GM21717 (cell line): ENCODE measurements around the gene SLC15A1.
A peak's percentile ranks its signal among the peaks of the same experiment; 100 is the strongest.
"Not testable (repeated sequence)": the region's sequence is repeated elsewhere in the genome, so short reads cannot be mapped to it uniquely, and the experiment has no call there.

Source experiments
- ATAC-seq: cut with Tn5 transposase; IDR thresholded peaks from one replicate; pipeline ENCODE4 v1.9.1; 2021; ENCODE audit warnings: mild to moderate bottlenecking, moderate library complexity; ENCODE audit not compliant: unreplicated experiment

The SLC15A1 gene

GRCh38 chr13:98664924-98665637, 87.4 kb downstream of the SLC15A1 start:
- ATAC-seq, result no peak

- ATAC-seq, result no peak
These were observed 88.0 kb downstream of the SLC15A1 start for GRCh38 chr13:98664510-98664909.

- no peak for ATAC-seq
These were observed 88.4 kb downstream of the SLC15A1 start for GRCh38 chr13:98664047-98664446.

GRCh38 chr13:98658131-98658530, 94.3 kb downstream of the SLC15A1 start:
- ATAC-seq, result no peak

- no peak for ATAC-seq
These were observed 94.9 kb downstream of the SLC15A1 start for GRCh38 chr13:98657506-98658085.

- no peak for ATAC-seq
These were observed 96.2 kb downstream of the SLC15A1 start for GRCh38 chr13:98656223-98656622.

GRCh38 chr13:98653463-98653985, 98.9 kb downstream of the SLC15A1 start:
- ATAC-seq, result peak; percentile 90

- peak; percentile 10 for ATAC-seq
These were observed 99.6 kb downstream of the SLC15A1 start for GRCh38 chr13:98652721-98653462.

- ATAC-seq, result no peak
These were observed 100.2 kb downstream of the SLC15A1 start for GRCh38 chr13:98652276-98652675.

GRCh38 chr13:98651744-98652143, 100.7 kb downstream of the SLC15A1 start:
- no peak for ATAC-seq

- no peak for ATAC-seq
These were observed 101.9 kb downstream of the SLC15A1 start for GRCh38 chr13:98650396-98651107.

GRCh38 chr13:98649861-98650260, 102.6 kb downstream of the SLC15A1 start:
- no peak for ATAC-seq

GRCh38 chr13:98648686-98649085, 103.8 kb downstream of the SLC15A1 start:
- ATAC-seq, result no peak

GRCh38 chr13:98648141-98648540, 104.3 kb downstream of the SLC15A1 start:
- no peak for ATAC-seq

GRCh38 chr13:98647121-98647520, 105.4 kb downstream of the SLC15A1 start:
- no peak for ATAC-seq

GRCh38 chr13:98643479-98643878, 109.0 kb downstream of the SLC15A1 start:
- no peak for ATAC-seq

- no peak for ATAC-seq
These were observed 111.4 kb downstream of the SLC15A1 start for GRCh38 chr13:98641075-98641474.

GRCh38 chr13:98639785-98640184, 112.7 kb downstream of the SLC15A1 start:
- ATAC-seq, result not testable (repeated sequence)

GRCh38 chr13:98638352-98638751, 114.1 kb downstream of the SLC15A1 start:
- ATAC-seq, result not testable (repeated sequence)
